ENCODE measurements around the gene CTNNB1.

- TF ChIP-seq CTCF (IDR thresholded peaks at IDR 0.05; ENCODE audit: low read length) (no peak), EZH2 (IDR thresholded peaks at IDR 0.05; ENCODE audit: borderline replicate concordance, low read length) (no peak)
These were observed 11.7 kb downstream of the CTNNB1 start for GRCh38 chr3:41210966-41211365.
